ENCODE data around the gene TTF1.
A peak's percentile ranks its signal among the peaks of the same experiment; 100 is the strongest.

The TTF1 gene, protein sequence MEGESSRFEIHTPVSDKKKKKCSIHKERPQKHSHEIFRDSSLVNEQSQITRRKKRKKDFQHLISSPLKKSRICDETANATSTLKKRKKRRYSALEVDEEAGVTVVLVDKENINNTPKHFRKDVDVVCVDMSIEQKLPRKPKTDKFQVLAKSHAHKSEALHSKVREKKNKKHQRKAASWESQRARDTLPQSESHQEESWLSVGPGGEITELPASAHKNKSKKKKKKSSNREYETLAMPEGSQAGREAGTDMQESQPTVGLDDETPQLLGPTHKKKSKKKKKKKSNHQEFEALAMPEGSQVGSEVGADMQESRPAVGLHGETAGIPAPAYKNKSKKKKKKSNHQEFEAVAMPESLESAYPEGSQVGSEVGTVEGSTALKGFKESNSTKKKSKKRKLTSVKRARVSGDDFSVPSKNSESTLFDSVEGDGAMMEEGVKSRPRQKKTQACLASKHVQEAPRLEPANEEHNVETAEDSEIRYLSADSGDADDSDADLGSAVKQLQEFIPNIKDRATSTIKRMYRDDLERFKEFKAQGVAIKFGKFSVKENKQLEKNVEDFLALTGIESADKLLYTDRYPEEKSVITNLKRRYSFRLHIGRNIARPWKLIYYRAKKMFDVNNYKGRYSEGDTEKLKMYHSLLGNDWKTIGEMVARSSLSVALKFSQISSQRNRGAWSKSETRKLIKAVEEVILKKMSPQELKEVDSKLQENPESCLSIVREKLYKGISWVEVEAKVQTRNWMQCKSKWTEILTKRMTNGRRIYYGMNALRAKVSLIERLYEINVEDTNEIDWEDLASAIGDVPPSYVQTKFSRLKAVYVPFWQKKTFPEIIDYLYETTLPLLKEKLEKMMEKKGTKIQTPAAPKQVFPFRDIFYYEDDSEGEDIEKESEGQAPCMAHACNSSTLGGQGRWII

DNA sequence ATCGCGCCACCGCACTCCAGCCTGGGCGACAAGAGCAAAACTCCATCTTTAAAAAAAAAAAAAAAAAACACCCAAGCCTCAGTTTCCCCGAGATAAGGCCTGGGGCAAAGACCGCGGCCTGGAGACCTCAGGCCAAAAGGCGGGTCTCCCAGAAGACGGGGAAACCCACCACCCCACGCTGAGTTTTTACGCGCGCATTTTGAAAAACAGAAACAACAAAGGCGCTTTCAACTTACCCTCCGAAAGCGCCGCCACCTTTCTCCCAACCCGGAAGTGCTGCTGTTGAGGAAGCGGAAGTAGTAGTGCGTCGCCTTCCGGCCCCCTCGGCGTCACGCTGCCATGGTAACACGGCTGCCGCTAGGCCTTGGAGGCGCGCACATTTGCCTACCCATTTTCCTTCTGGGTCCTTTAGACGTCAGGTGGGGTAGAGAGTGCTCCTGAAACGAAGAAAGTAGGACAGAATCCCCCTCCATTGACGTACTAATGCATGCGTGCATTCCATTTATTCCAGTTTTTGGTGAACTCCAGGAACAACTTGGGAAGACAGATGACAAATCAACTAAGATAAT, at the start of gene TTF1:
TTF1 (minus strand) TSS at position 287 of the 569 bp plus-strand sequence. CDS start 4,019 bp downstream, outside the sequence.
- DNase-seq (ENCODE audit: low spot score): peak; percentile 89

DNA sequence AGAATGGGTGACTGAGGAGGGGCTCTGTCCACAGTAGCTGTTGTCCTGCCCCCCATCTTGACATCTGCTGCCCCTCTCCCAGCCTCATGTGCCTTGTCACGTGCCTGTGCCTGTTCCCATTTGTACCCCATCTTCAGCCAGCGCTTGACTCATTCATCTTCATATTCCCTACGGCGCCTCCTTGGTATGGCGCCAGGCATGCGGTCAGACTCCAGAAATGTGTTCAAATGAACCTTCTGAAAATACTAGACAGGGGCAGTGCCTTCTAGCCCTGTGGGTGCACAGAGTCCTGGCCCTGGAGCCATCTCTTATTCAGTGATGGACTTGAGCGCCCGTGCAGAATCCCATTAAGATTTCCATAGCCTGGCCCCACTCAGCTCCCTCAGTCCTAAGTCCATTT, 49.6 kb upstream of the TTF1 start:
- DNase-seq (ENCODE audit: low spot score): no peak

DNA sequence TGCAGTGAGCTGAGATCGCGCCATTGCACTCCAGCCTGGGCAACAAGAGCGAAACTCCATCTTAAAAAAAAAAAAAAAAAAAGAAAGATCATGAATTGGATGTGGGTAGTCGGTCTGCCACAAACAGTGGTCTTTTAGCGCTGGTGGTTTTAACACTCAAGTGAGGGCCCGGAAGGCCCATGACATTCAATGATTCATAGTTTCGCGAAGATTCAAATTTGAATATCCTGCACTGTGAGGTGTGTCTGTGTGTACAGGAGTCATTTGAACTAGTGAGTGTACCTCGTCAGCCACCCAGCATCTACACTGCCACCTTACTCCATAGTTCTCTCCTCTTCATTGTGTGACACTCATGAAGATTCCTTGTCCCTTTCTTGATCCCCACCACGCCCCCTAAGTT, 44.6 kb upstream of the TTF1 start:
- DNase-seq (ENCODE audit: low spot score): no peak

DNA sequence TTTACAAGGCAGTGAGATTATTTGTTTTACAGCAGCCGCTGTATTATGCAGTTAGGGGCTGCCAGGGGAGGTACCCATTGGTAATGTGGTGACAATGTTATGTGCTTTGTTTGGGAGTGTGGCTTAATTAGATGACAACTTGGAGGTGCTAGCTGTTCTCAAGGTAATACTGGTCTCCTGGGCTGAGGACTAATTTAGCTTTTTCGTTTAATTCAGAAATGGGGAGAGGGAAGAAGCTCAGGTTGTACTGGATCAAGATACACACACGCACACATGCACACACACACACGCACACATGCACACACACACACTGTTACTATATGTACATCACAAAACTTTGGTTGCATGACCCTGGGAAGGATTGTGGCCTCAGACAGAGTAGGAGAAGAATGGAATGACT, 41.3 kb upstream of the TTF1 start:
- no peak for DNase-seq (ENCODE audit: low spot score)

DNA sequence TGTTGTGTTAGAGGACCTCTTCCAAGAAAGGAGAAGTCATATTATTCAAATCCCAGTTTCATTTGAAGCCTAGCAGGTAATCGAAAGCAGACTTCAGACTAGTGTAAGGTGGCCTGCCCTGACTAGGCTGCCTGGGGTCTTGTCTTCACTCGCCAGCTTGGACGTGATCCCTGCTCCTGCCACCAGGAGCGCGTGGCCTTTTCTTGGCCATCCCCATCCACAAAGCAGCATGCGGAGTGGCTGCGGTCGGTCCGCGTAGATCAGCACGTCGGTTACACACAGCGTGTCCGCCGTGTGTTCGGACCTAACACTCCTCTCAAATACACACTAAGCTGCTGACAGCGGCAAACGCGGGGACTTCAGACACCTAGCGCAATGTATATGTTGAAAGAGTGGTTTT, 40.7 kb upstream of the TTF1 start:
- DNase-seq (ENCODE audit: low spot score): no peak

DNA sequence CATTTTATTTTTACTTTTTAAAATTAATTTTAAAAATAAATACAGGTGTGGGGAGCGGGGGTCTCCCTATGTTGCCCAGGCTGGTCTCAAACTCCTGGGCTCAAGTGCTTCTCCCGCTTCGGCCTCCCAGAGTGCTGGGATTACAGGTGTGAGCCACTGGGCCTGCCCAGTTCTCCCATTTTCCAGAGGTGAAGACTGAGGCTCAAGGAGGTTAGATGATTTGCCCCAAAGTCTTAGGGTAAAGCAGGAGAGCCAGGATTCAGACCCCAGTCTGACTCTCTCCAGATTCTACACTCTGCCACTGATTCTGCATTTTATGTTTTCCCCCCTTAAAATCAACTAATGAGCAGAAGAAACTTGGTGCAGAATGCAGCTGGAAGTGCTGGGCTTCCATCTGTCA, 40.2 kb upstream of the TTF1 start:
- no peak for DNase-seq (ENCODE audit: low spot score)

DNA sequence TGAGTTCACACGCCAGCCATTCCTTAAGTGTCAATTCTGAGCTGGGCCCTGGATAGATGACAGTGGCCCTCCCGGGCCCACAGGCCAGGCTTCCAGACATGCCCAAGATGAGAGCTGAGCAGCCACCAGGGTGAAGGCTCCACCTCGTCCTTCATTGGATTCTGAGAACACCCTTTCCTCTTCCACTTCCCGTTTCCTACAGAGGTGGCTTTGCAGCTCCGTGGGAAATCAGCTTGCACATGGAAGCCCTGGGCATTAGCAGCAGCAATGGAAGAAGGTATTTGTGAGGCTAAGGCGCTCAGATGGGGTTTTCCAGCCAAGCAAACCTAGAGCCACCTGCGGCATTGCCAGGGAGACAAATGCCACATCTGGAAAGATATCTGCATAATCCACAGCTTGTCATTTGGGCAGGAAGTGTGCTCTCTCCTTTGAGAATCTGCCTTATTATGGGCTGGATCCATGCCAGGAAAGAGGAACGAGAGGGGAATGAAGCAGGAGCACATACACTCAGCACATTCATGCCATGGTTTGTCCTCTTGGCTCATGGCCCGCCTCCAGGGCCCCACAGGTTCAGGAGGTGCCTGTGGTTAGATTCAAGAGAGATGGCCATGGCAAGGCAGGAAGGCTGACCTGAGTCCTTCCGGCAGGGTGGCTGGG, 37.4 kb upstream of the TTF1 start:
- DNase-seq (ENCODE audit: low spot score): no peak

DNA sequence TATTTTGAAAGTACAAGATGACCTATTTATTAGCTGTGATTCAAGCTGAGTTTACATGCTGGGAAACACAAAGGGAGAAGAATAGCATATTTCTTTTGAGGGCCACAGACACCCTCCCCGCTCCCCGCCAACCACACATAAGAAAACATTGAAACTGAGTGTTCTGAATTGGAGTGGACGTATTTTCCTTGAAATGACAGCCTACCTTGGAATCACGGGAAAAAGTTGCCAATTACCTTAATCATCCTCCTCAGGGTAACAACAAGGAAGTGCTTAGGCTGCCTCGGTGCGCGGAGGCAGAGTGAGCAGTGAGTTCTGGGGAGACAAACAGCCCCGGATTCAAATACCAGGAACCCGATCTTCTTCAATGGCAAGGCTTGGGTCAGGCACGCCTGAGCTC, 34.8 kb upstream of the TTF1 start:
- no peak for DNase-seq (ENCODE audit: low spot score)

DNA sequence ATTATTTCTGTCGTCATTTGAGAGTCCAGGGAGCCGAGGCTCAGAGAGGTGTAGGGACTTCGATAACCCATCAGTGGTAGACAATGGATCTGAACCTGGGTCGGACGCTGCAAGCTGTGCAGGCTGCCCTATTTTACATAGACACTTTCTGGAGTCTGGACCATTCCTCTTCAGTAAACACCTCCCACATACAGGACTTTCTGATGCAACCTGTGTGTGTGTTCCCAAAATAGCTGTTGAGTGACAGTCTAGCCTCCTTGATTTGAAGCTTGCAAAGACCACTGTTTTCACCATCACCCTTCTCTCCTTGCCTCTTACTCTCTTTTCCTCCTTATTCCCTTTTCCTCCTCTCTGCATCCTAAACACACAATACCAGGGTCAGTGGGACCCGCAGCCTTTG, 34.1 kb upstream of the TTF1 start:
- DNase-seq (ENCODE audit: low spot score): no peak

DNA sequence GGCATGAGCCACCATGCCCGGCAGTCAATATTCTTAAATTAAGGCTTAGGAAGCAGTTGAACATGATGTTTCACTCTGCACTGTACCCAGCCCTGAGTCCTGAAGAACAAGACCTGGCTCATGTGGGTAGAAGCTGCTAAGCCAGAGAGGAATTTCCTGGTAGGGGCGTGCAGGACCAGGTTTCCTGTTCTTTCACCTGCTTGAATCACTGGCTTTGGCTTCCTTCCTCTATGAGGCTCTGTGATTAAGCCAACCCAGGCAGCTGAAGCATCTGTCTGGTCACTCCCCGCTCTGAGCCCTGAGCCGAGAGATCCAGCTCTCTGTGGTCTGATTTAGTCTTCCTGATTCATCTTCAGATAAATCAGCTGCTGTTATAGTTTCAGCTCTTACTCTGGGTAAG, 32.5 kb upstream of the TTF1 start:
- no peak for DNase-seq (ENCODE audit: low spot score)

DNA sequence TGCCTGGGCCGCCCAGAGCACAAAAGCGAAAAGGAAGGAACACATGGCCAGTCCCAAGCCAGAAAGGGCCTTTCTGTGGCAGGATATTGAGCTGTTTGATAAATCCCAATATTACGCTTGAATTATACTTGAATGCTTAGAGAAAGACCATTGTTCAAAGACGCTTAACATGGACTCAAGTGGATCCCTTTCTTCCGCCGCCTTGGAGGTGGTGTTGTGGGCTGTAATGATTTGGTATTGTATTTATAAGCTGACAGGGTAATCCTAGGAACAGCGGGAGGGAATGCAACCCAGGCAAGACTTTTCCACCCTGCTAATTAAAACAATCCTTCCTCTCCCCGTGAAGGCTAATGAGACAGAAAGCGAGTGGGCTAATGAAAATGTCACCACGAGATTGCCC, 28.2 kb upstream of the TTF1 start:
- no peak for DNase-seq (ENCODE audit: low spot score)

DNA sequence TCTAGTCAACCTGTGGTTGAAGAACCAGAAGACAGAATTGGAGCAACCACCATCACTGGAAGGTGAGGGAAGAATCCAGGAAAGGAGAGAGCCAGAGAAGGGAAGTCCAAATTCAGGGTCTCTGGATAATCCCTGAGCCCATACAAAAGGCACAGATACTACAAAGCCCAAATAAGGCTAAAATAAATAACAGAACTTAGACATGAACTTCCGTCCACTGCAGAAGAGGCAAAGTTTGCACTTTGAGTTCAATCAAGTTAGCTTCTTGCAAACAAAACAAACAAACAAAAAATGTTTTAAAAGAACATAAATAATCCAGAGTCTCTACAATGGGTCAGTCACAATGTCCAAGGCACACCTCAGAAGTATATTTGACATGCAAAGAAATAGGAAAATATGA, 24.4 kb upstream of the TTF1 start:
- no peak for DNase-seq (ENCODE audit: low spot score)

DNA sequence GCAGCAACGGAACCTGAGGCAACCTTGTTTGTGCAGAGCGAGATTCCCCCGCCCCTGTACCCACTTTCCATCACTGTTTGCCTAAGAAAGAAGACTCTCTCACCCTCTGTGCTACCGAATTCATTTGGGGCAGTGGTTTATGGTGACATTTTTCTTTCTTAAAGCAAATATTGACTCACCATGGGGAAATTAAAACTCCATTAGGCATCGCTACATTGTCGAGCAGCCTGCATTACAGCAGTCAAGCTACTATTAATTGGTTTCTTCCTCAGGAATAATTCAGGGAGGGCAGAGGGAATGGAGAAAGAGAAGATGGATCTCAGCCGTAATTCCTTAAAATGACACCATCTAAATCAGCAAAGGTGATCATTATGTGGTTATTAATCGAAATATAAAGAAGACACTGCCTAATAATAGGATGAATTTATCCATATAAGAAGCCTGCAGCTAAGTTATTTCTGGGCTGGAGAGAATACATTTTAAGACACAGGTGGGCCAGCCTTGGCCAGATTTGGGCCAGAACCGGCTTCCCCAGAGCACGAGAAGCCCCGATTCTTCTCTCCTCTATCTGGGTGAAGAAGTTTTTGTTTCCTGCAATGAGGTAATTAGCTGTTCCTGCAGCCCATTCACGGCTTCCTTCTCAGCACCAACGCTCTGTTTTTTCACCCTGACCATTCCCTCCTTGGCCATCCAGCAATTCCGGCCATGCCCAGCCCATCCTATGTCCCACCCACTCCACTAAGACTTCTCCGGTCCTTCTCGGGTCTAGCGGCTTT, 20.2 kb upstream of the TTF1 start:
- no peak for DNase-seq (ENCODE audit: low spot score)

DNA sequence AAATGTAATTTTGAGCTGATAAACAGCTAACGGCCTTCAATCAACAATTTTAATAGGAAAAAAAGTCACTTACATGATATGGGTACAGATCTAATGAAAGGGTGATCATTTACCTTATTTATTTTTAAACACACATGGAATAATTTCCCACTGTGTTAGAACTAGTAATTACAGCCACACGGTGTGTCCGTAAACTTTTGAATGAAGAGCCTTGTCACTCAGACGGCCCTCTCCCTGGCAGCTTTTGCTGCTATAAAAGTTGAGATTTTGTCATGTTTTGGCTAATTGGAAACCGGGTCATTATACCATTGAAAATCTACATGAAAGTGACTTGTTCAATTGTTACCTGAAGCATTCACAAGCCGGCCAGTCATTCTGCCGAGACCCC, 19.0 kb upstream of the TTF1 start:
- no peak for DNase-seq (ENCODE audit: low spot score)

DNA sequence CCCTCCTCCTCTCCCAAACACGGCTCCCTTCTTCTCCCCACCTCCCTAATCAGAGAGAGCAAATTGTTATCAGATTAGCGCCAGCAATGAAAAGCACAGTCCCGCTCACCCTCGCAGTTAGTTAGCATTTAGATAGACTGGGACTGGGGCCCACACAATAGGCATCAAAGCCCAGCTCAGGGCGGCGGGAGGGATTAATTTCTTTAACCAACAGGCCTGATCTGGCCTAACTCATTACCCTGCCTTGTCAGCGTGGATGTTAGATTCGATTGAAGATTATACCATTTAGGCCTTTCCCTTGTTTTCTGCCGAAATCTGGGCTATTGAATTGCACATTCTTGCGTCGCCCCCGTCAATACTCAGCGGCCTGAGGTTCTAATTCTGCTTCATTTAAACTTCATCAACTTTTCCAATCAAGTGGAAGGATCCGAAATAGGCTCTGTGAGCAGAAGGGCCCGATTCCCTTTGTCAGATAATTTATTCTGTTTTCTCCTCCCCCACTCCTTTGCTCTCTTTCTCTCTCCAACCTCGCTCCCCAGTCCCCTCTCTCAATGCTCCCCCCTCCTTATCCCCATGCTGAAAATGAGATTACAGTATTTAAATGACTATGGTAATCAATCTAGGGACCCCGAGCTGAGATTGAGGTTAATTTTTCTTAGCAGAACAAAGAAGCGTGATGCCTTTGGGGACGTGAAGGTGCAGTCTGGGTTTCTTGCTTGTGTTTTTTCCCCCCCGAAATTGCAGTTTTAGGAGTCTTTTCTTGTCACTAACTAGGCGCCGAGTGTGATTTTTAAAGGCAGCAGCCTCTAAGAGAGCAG, 18.4 kb upstream of the TTF1 start:
- no peak for DNase-seq (ENCODE audit: low spot score)

DNA sequence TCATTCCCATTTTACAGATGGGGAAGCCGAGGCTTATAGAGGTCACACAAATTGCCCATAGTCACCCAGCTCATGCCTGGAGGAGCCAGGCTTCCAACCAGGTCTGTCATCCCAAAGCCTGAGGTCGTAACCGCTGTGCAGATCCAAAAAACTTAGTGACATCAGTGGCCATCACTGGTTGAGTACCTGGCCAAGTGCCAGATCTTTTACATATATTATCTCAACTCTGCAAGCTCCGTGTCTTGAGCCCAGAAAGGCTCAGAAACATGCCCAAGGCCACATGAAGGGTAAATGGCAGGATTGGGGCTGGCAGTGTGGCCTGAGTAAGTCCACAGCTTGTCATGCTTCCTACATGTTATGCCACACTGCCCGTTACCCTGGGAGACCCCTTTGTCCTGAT, 16.9 kb upstream of the TTF1 start:
- no peak for DNase-seq (ENCODE audit: low spot score)

DNA sequence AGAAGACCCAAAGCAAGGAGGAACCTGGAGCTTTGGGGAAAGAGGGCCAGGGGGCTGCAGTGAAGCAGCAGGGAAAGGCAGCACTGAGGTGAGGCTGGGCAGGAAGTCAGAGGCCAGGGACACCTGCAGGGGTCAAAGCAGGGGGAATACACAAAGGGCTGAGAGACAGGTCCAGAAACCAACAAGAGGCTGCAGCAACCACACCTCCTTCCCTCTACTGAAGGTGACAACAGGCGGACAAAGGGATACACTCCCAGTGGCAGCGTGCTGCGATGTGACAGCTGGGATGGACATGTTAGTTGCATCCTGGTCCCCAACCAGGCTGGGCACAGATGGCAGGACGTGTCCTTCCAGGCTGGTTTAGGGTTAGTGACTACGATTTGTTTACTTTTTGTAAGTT, 15.9 kb upstream of the TTF1 start:
- DNase-seq (ENCODE audit: low spot score): no peak

DNA sequence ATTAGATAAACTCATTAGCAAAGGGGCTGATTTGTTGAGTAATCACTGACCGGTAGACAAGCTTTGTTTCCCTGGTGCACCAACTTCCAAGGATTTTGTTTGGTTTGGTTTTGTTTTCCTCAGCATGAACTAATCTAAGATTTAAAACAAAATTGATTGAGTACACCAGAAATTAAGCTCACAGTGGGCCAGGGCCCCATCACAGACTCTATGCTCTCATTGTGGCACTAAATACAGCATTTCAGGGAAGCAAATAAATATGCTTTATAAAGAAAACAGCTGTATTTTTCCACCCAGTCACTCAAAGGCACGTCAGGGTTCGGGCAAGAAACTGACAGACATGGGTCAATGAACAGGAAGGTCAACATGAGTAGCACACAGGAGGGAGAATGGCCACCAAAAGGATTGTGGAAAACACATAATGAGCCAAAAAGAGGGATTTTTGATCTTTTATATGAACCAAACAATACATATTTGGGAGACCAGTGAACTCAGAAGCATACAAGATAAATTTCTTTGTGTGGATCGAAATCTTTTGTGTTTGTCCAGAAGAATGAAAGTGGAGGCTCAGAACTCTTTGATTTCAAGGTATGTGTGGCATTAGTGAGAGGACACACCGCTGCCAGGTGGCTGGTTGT, 12.2 kb upstream of the TTF1 start:
- DNase-seq (ENCODE audit: low spot score): no peak

DNA sequence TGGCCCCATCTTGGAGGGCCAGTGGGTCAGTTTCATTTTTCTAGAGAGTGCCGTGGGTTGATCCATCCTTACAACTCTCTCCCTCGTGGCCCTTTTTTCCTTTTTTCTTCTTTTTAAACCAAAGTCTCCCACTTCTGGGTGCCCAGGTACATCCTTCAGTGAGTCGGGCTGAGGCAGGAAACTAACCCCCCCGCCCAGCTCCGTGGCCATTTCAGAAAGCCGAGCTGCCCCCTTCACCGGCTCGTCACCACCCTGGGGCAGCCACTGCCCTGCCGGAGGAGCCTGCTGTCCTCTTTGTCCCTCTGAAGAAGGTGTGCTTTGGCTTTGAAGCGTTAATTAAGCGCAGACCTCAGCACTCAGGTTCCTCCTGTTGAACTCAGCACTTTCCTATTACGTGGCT, 8.5 kb upstream of the TTF1 start:
- no peak for DNase-seq (ENCODE audit: low spot score)

DNA sequence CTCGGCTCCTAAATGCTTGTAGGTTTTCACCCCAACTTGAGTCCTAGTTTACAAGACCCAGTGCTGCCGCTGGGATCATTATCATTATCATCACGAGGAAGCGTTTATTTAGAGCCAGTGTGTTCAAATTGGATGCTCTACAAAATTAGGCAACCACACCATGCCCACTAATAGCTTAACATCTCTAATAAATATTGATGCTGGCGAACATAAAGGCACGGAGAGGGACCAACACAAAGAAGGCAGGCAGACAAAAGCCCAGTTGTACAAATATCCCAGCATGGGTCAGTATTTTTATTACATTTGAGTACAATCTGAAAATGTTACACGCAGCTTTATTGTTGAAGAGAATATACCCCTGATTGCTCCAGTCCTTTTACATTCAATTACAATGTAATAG, 8.1 kb upstream of the TTF1 start:
- DNase-seq (ENCODE audit: low spot score): no peak
